ENCODE results near the gene FBXO21. TPM values are rescaled to one million over a fixed set of nuclear protein-coding genes. Genes with fewer than 3 reads are reported as not detected.
"Not testable (repeated sequence)": the region's sequence is repeated elsewhere in the genome, so short reads cannot be mapped to it uniquely, and the experiment has no call there.

Gene FBXO21, protein sequence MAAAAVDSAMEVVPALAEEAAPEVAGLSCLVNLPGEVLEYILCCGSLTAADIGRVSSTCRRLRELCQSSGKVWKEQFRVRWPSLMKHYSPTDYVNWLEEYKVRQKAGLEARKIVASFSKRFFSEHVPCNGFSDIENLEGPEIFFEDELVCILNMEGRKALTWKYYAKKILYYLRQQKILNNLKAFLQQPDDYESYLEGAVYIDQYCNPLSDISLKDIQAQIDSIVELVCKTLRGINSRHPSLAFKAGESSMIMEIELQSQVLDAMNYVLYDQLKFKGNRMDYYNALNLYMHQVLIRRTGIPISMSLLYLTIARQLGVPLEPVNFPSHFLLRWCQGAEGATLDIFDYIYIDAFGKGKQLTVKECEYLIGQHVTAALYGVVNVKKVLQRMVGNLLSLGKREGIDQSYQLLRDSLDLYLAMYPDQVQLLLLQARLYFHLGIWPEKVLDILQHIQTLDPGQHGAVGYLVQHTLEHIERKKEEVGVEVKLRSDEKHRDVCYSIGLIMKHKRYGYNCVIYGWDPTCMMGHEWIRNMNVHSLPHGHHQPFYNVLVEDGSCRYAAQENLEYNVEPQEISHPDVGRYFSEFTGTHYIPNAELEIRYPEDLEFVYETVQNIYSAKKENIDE
- polyA plus RNA-seq (ENCODE audit: insufficient read length in 4 of 4): 10 to 100 TPM; 60.4 to 66.3 (median 64.4) TPM

- DNase-seq (ENCODE audit: low read depth in 4 of 4, low spot score in 3 of 4): peak; percentile 76 to 80 (median 78)
Observed at GRCh38 chr12:117190210-117190781, at the start of gene FBXO21. TSS of gene FBXO21 (minus strand) at chr12:117190470. CDS start at chr12:117190456, 14 bp downstream.

- DNase-seq (ENCODE audit: low read depth in 4 of 4, low spot score in 3 of 4): peak; percentile 52 to 54 (median 52)
Observed at GRCh38 chr12:117236456-117237001, 46.3 kb upstream of the FBXO21 start.

- no peak for DNase-seq (ENCODE audit: low read depth in 4 of 4, low spot score in 3 of 4)
Observed at GRCh38 chr12:117235261-117235660, 45.0 kb upstream of the FBXO21 start.

DNA sequence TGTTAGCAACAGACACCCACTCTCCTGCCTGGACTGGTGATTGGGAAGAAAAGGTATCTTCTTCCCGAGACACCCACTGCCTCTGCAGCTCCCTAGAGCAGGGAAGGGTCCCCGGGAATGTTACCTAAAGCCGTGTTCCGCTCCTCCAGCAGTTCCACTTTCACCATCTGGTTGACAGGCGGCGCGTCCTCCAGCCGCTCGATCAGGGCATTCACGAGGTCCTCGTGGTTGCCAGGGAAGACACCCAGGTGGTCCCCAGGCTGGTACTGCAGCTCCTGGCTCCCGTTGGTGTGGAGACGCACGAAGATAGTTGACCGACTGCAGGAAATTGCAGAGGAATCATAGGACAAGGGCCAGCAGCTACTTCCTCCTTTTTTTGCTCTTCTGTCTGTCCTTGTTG is 44.2 kb upstream of the FBXO21 start:
- DNase-seq (ENCODE audit: low read depth in 4 of 4, low spot score in 3 of 4): no peak

- no peak for DNase-seq (ENCODE audit: low read depth in 4 of 4, low spot score in 3 of 4)
Observed at GRCh38 chr12:117231750-117232149, 41.5 kb upstream of the FBXO21 start.

GRCh38 chr12:117228239-117228638 is 38.0 kb upstream of the FBXO21 start:
- DNase-seq (ENCODE audit: low read depth in 4 of 4, low spot score in 3 of 4): no peak

GRCh38 chr12:117227000-117227653 is 36.9 kb upstream of the FBXO21 start:
- DNase-seq (ENCODE audit: low read depth in 4 of 4, low spot score in 3 of 4): no peak

GRCh38 chr12:117226505-117226904 is 36.2 kb upstream of the FBXO21 start:
- DNase-seq (ENCODE audit: low read depth in 4 of 4, low spot score in 3 of 4): no peak

DNA sequence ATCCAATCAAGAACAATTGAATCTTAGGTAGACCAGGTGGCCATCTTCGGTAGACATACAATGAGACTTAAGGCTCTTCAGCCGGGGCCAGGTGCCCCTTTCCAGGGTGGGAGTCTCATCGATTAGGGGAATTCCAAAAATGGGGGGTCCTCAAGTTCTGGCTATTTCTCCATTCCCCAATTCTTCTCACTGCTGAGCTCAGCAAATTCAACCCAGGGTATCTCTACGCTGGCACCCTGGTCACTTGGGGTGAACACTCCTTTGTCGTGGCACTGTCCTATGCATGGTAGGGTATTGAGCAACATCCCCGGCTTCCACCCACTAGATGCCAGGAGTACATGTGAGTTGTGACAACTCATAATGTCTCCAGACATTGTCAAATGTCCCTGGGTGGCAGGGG is 34.9 kb upstream of the FBXO21 start:
- no peak for DNase-seq (ENCODE audit: low read depth in 4 of 4, low spot score in 3 of 4)

GRCh38 chr12:117220947-117221346 is 30.7 kb upstream of the FBXO21 start:
- not testable (repeated sequence) for DNase-seq (ENCODE audit: low read depth in 4 of 4, low spot score in 3 of 4)

- DNase-seq (ENCODE audit: low read depth in 4 of 4, low spot score in 3 of 4): no peak
Observed at GRCh38 chr12:117218149-117218548, 27.9 kb upstream of the FBXO21 start.

DNA sequence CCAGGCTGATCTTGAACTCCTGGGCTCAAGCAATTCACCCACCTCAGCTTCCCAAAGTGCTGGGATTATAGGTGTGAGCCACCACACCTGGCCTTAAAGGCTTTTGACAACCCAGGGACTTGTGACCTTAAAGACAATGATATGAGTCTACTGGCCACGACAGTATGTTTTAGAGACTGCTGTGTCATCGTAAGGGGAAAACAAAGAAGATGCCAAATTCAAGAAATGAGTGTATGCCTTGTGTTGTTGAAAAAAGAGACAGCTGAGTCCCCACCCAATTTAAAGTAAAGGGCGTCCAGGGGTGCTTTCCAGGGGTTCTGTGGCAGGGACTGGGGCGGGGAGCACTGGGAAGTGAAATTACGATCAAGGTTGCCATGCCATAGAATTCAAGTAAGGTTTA is 26.4 kb upstream of the FBXO21 start:
- no peak for DNase-seq (ENCODE audit: low read depth in 4 of 4, low spot score in 3 of 4)

GRCh38 chr12:117214797-117215196 is 24.5 kb upstream of the FBXO21 start:
- no peak for DNase-seq (ENCODE audit: low read depth in 4 of 4, low spot score in 3 of 4)

DNA sequence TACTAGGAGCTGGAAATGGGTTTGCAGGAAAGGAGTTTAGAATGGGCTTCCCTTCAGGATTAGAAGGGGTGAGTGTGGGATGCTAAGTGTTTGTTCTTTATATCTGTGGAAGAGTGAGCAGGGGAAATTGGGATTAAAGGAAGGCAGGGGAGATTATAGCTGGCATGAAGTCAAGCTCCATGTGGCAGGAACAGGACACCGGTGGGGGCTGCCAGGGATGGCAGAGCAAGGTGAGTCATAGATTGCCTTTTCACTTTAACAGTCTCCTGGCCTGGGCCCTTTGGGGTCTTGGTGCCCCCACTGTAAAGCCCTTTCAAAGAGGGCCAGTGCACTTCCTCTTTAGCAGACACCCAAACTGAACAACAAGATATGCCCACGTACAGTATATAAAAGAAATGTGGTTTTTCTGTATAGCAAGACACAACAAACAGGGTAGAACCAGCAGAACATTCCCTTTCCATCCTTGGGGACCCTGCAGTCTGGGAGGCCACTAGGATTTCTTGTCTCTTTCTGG is 23.1 kb upstream of the FBXO21 start:
- DNase-seq (ENCODE audit: low read depth in 4 of 4, low spot score in 3 of 4): no peak

DNA sequence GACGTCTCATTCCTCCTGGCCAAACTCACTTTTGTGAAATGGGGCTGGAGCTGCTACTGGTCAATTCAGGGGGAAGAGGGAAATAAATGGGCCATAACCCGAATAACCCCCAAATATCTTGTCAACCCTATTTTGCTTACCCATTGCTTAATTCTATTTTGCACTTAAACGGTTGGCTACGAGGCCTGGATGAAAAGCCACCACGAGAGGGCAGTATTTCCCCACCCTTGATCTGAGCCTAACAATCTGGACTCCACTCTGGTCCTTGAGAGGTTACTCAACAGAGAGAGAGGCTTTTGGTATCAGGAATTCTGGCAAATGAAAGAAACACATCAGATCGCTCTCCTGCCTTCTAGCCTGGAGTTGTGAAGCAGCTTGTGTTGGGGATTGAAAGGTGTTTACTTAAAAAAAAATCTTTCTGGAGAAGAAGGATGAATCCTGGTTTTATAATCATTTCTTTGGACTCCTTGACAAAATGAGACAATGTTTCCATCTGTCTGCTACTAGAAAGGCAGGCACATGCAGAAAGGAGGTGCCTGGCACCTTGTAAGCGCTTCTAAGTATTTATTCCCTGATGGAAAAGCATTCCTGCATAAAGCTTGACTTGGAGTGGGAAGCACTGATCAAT is 22.4 kb upstream of the FBXO21 start:
- DNase-seq (ENCODE audit: low read depth in 4 of 4, low spot score in 3 of 4): peak; percentile 65 to 74 (median 70)

- DNase-seq (ENCODE audit: low read depth in 4 of 4, low spot score in 3 of 4): no peak
Observed at GRCh38 chr12:117210266-117210918, 20.1 kb upstream of the FBXO21 start.

- DNase-seq (ENCODE audit: low read depth in 4 of 4, low spot score in 3 of 4): no peak
Observed at GRCh38 chr12:117209626-117210025, 19.4 kb upstream of the FBXO21 start.

- no peak for DNase-seq (ENCODE audit: low read depth in 4 of 4, low spot score in 3 of 4)
Observed at GRCh38 chr12:117208811-117209455, 18.7 kb upstream of the FBXO21 start.

GRCh38 chr12:117208206-117208605 is 17.9 kb upstream of the FBXO21 start:
- no peak for DNase-seq (ENCODE audit: low read depth in 4 of 4, low spot score in 3 of 4)
